ENCODE measurements around the gene ZNF784.

- no peak for TF ChIP-seq RFX5 (IDR thresholded peaks at IDR 0.05)
- TF ChIP-seq SMC3 (IDR thresholded peaks at IDR 0.05) = no peak
- no peak for TF ChIP-seq CTCF (IDR thresholded peaks at IDR 0.05)
- TF ChIP-seq RAD21 (conservative IDR thresholded peaks at IDR 0.05 in 1 of 2, IDR thresholded peaks at IDR 0.05 in 1 of 2) = no peak
- no peak for TF ChIP-seq EP300 (IDR thresholded peaks at IDR 0.05)
- TF ChIP-seq HOXA7 (CRISPR knock-in tag; IDR thresholded peaks at IDR 0.05) = no peak
- no peak for TF ChIP-seq SREBF2 (IDR thresholded peaks at IDR 0.05)
- no peak for TF ChIP-seq POLR2A (IDR thresholded peaks at IDR 0.05; ENCODE audit: low read length)
- TF ChIP-seq MAX (IDR thresholded peaks at IDR 0.05) = no peak
- TF ChIP-seq BHLHE40 (IDR thresholded peaks at IDR 0.05; ENCODE audit: low read depth, low read length) = no peak
- no peak for TF ChIP-seq JUN (IDR thresholded peaks at IDR 0.05)
- no peak for TF ChIP-seq MAZ (IDR thresholded peaks at IDR 0.05; ENCODE audit: borderline replicate concordance, low read depth, low read length)
- no peak for TF ChIP-seq CEBPB (IDR thresholded peaks at IDR 0.05)
Measured at GRCh38 chr19:55603115-55603514, 21.3 kb downstream of the ZNF784 start.

Measured in A549 (cell line).